Measurements from ENCODE around the gene WFIKKN2. TPM values are rescaled to one million over a fixed set of nuclear protein-coding genes. Genes with fewer than 3 reads are reported as not detected.

WFIKKN2 gene
- total and polyA plus RNA-seq, 2 of the 8 experiments (the other 6 are each of a cell fraction or from before 2014, with no cell fraction given), result 0.07 to 0.30 TPM

DNA sequence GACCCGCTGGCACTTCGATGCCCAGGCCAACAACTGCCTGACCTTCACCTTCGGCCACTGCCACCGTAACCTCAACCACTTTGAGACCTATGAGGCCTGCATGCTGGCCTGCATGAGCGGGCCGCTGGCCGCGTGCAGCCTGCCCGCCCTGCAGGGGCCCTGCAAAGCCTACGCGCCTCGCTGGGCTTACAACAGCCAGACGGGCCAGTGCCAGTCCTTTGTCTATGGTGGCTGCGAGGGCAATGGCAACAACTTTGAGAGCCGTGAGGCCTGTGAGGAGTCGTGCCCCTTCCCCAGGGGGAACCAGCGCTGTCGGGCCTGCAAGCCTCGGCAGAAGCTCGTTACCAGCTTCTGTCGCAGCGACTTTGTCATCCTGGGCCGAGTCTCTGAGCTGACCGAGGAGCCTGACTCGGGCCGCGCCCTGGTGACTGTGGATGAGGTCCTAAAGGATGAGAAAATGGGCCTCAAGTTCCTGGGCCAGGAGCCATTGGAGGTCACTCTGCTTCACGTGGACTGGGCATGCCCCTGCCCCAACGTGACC is 5.0 kb downstream of the WFIKKN2 start:
- H3K79me1 ChIP-seq (ENCODE audit: low read depth, low read length), result no peaks in the 10 kb centered on the region
- no peak overlapping the region for H3K4ac ChIP-seq (replicated peaks; ENCODE audit: insufficient read length, low read depth, low read length)
- H2BK20ac ChIP-seq (ENCODE audit: low read length), result no peak overlapping the region
- no peaks in the 10 kb centered on the region for H3K23me2 ChIP-seq (ENCODE audit: low read depth, low read length)
- H3K18ac ChIP-seq (ENCODE audit: extremely low read depth, low read length), result no peak overlapping the region
- H2AFZ ChIP-seq (ENCODE audit: low read length), result no peak overlapping the region
- H3K4me3 ChIP-seq (ENCODE audit: extremely low read depth in 1 of 4, insufficient read depth in 2 of 4, low read depth in 3 of 4, low read length in 4 of 4), result no peak overlapping the region
- H3K27ac ChIP-seq (ENCODE audit: low read depth, low read length), result no peak overlapping the region
- no peak overlapping the region for H3K56ac ChIP-seq (replicated peaks; ENCODE audit: insufficient read length, low read depth, low read length)
- DNase-seq (ENCODE audit: low read depth in 1 of 2, low spot score in 2 of 2), result no peak
- peak overlapping the region; percentile 90 for H4K8ac ChIP-seq (ENCODE audit: extremely low read depth, insufficient read depth, low read length)
- TF ChIP-seq CHD1 (IDR thresholded peaks at IDR 0.05; ENCODE audit: low read depth, low read length) (no peak), YY1 (IDR thresholded peaks at IDR 0.05; ENCODE audit: low read depth, low read length) (no peak), SP2 (IDR thresholded peaks at IDR 0.05; ENCODE audit: low read length) (no peak), NANOG (IDR thresholded peaks at IDR 0.05; ENCODE audit: insufficient read depth, low read depth, low read length, poor library complexity, severe bottlenecking) (no peak), JUN (IDR thresholded peaks at IDR 0.05; ENCODE audit: low read depth, low read length) (no peak), CBX8 (IDR thresholded peaks at IDR 0.05; ENCODE audit: borderline replicate concordance, low read depth, low read length) (no peak), CBX5 (IDR thresholded peaks at IDR 0.05; ENCODE audit: low read depth, low read length) (no peak)
- TF ChIP-seq, protein P1, sequence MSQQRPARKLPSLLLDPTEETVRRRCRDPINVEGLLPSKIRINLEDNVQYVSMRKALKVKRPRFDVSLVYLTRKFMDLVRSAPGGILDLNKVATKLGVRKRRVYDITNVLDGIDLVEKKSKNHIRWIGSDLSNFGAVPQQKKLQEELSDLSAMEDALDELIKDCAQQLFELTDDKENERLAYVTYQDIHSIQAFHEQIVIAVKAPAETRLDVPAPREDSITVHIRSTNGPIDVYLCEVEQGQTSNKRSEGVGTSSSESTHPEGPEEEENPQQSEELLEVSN (IDR thresholded peaks at IDR 0.05), result no peak
- no peak for FAIRE-seq
- H3K9ac ChIP-seq (replicated peaks in 1 of 4; ENCODE audit: extremely low read depth in 1 of 4, low read depth in 3 of 4, low read length in 3 of 4), result no peak overlapping the region
- H3K27me3 ChIP-seq (replicated peaks in 1 of 4; ENCODE audit: control insufficient read depth in 3 of 4, extremely low read depth in 1 of 4, insufficient read depth in 3 of 4, low read length in 3 of 4), result no peaks in the 10 kb centered on the region
- no peak overlapping the region for H2BK120ac ChIP-seq (replicated peaks; ENCODE audit: low read depth, low read length)
- WGBS, 2 experiments (ENCODE audit: extremely low coverage in 1 of 2, insufficient coverage in 1 of 2, insufficient read length in 1 of 2, insufficient replicate concordance in 2 of 2, low coverage in 1 of 2, low lambda C conversion rate in 2 of 2, missing lambda C conversion rate in 1 of 2), result 98% methylated on average over 25 of the region's 29 CpGs; no CpG with 5 or more reads in 1 of the 2 experiments
- H3K36me3 ChIP-seq (ENCODE audit: control insufficient read depth in 2 of 4, insufficient read depth in 4 of 4, low read length in 3 of 4), result no peaks in the 10 kb centered on the region
- H4K91ac ChIP-seq (replicated peaks; ENCODE audit: insufficient read length, low read length), result no peak overlapping the region
- no peak overlapping the region for H2AK5ac ChIP-seq (ENCODE audit: low read depth, low read length)
- H2BK5ac ChIP-seq (ENCODE audit: low read depth, low read length), result no peak overlapping the region
- CTCF ChIA-PET (ENCODE audit: partially characterized antibody), result interaction anchor here (0.7 to 31.7 kb wide), 15 partner anchors 8 to 108 kb away, joined by 3 to 735 read pairs (median 34); no protein-coding TSS in a partner anchor
- H2BK12ac ChIP-seq (ENCODE audit: low read depth, low read length), result no peak overlapping the region; the same call in 1 of the 2 replicates
- H3K4me1 ChIP-seq (replicated peaks in 1 of 4; ENCODE audit: control insufficient read depth in 3 of 4, insufficient read depth in 4 of 4, low read length in 3 of 4), result peaks cover 0 to 7% (median 2%) of the 10 kb centered on the region in 4 experiments; a peak in 3 of 7 replicates
- H3K4me2 ChIP-seq (ENCODE audit: insufficient read depth in 1 of 2, low read depth in 2 of 2, low read length in 2 of 2), result no peak overlapping the region
- H3K9me3 ChIP-seq (ENCODE audit: insufficient read depth in 2 of 2, low read depth in 1 of 2, low read length in 1 of 2), result no peaks in the 10 kb centered on the region
- POLR2A ChIA-PET (ENCODE audit: partially characterized antibody), result interaction anchor here (1.0 to 1.1 kb wide), 3 partner anchors 23 to 67 kb away, joined by 3 to 4 read pairs (median 3); no protein-coding TSS in a partner anchor
- H2BK15ac ChIP-seq (ENCODE audit: low read length), result no peak overlapping the region
- H4K5ac ChIP-seq (ENCODE audit: insufficient read length, low read depth, low read length), result no peak overlapping the region
- H4K20me1 ChIP-seq (replicated peaks in 1 of 2; ENCODE audit: control insufficient read depth in 1 of 2, insufficient read depth in 2 of 2, low read length in 2 of 2), result no peaks in the 10 kb centered on the region
- H3K79me2 ChIP-seq (ENCODE audit: control insufficient read depth in 1 of 2, insufficient read depth in 2 of 2, low read length in 2 of 2), result no peaks in the 10 kb centered on the region
- no peak overlapping the region for H3K23ac ChIP-seq (ENCODE audit: insufficient read length)
- no peak overlapping the region for H3K14ac ChIP-seq (ENCODE audit: insufficient read length)

All from H1 (cell line).